ENCODE data around the gene KIF16B. TPM values are rescaled to one million over a fixed set of nuclear protein-coding genes. Genes with fewer than 3 reads are reported as not detected.

The KIF16B gene
- total and polyA plus RNA-seq, 2 experiments from 2014 or later, result 9.3 to 21.8 TPM

DNA sequence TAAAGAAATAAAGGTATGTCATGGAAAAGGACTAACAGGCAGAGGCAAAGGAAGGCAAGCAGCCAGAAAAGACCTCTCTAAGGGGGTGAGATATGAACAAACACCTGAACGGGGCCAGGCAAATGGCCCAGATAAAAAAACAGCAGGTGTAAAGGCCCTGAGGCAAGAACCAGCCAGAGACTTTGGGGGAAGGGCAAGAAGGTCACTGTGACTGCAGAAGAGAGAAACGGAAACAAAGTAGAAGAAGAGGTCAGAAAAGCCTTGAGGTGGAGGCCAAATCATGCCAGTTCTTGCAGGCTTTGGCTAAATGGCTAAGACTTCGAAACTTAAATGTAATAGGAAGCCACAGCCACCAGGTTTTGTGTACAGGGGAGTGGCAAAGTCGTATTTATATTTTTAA lies 30.8 kb downstream of the KIF16B start:
- H4K20me1 ChIP-seq (ENCODE audit: insufficient read depth, poor library complexity, severe bottlenecking), result no peaks in the 10 kb centered on the region
- no peak overlapping the region for H3K27ac ChIP-seq
- H3K4me2 ChIP-seq, result no peak overlapping the region
- H2AFZ ChIP-seq, result no peak overlapping the region
- no peak for TF ChIP-seq EZH2 (IDR thresholded peaks at IDR 0.05; ENCODE audit: borderline replicate concordance)
- TF ChIP-seq EZH2phosphoT487 (IDR thresholded peaks at IDR 0.05; ENCODE audit: low read depth, severe bottlenecking, unreplicated experiment), result no peak
- TF ChIP-seq, protein P1, sequence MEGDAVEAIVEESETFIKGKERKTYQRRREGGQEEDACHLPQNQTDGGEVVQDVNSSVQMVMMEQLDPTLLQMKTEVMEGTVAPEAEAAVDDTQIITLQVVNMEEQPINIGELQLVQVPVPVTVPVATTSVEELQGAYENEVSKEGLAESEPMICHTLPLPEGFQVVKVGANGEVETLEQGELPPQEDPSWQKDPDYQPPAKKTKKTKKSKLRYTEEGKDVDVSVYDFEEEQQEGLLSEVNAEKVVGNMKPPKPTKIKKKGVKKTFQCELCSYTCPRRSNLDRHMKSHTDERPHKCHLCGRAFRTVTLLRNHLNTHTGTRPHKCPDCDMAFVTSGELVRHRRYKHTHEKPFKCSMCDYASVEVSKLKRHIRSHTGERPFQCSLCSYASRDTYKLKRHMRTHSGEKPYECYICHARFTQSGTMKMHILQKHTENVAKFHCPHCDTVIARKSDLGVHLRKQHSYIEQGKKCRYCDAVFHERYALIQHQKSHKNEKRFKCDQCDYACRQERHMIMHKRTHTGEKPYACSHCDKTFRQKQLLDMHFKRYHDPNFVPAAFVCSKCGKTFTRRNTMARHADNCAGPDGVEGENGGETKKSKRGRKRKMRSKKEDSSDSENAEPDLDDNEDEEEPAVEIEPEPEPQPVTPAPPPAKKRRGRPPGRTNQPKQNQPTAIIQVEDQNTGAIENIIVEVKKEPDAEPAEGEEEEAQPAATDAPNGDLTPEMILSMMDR (IDR thresholded peaks at IDR 0.05; ENCODE audit: poor library complexity), result no peak
- no peak overlapping the region for H3K4me3 ChIP-seq
- 78% methylated on average over 4 of the region's 4 CpGs for WGBS (ENCODE audit: low lambda C conversion rate, missing lambda C conversion rate)
- H3K79me2 ChIP-seq, result peaks cover 44% of the 10 kb centered on the region
- no peaks in the 10 kb centered on the region for H3K36me3 ChIP-seq (replicated peaks; ENCODE audit: insufficient read depth, low read depth)
- no peaks in the 10 kb centered on the region for H3K9me2 ChIP-seq (replicated peaks; ENCODE audit: insufficient read depth)
- no peaks in the 10 kb centered on the region for H3K27me3 ChIP-seq
- H3K9me3 ChIP-seq (ENCODE audit: low read depth), result no peaks in the 10 kb centered on the region
- DNase-seq (ENCODE audit: low spot score), result no peak
- no peaks in the 10 kb centered on the region for H3K4me1 ChIP-seq (ENCODE audit: insufficient read depth)

DNA sequence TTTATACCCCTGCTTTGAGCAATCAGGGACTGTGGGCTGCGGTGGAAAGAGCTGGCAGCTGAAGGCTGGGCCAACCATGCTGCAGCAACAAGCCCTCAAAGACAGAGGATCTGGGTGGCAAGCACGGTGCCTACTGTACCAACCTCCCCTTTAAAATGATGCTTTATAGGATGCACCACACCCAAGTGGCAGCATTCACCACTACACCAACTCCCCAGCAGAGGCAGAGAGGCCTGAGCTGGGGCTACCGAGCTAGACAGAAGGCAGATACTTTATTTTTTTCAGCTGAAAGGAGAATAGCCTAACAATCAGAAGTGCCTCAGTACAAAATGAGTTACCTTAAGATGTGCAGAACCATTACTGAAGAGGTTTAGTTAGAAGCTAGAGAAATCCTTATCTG lies 31.4 kb downstream of the KIF16B start:
- Histone ChIP-seq H3K4me3 (no peak overlapping the region), H3K9me3 (ENCODE audit: low read depth) (no peaks in the 10 kb centered on the region), H4K20me1 (ENCODE audit: insufficient read depth, poor library complexity, severe bottlenecking) (no peaks in the 10 kb centered on the region), H3K4me2 (no peak overlapping the region), H3K79me2 (peaks cover 44% of the 10 kb centered on the region), H3K36me3 (replicated peaks; ENCODE audit: insufficient read depth, low read depth) (no peaks in the 10 kb centered on the region), H3K27me3 (no peaks in the 10 kb centered on the region), H2AFZ (no peak overlapping the region), H3K4me1 (ENCODE audit: insufficient read depth) (no peaks in the 10 kb centered on the region), H3K27ac (no peak overlapping the region), H3K9me2 (replicated peaks; ENCODE audit: insufficient read depth) (no peaks in the 10 kb centered on the region)
- TF ChIP-seq, protein P1 (IDR thresholded peaks at IDR 0.05; ENCODE audit: poor library complexity), result no peak
- TF ChIP-seq EZH2phosphoT487 (IDR thresholded peaks at IDR 0.05; ENCODE audit: low read depth, severe bottlenecking, unreplicated experiment) (no peak), EZH2 (IDR thresholded peaks at IDR 0.05; ENCODE audit: borderline replicate concordance) (no peak)
- WGBS (ENCODE audit: low lambda C conversion rate, missing lambda C conversion rate), result 88% methylated on average over 3 of the region's 3 CpGs
- DNase-seq (ENCODE audit: low spot score), result no peak

DNA sequence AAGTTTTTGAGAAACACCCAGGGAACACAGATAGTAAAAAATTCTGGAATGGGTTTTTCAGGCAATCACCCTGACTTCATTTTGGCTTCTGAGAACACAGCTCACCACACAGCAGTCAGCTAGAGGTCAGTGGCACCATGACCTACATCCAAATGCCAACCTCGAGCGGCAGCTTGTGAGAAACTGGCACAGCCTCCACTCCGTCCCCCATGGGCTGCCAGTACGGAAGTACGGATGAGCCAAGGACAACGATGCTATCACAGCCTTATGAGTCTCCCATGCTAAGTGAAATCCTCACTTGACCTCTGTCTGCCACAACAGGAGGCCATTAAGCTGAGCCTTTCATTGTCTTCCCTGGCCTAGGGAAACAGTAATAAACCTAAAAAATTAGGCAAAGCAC lies 32.0 kb downstream of the KIF16B start:
- H3K9me2 ChIP-seq (replicated peaks; ENCODE audit: insufficient read depth), result no peaks in the 10 kb centered on the region
- no peak for TF ChIP-seq EZH2 (IDR thresholded peaks at IDR 0.05; ENCODE audit: borderline replicate concordance)
- no peak for TF ChIP-seq EZH2phosphoT487 (IDR thresholded peaks at IDR 0.05; ENCODE audit: low read depth, severe bottlenecking, unreplicated experiment)
- TF ChIP-seq, protein P1 (IDR thresholded peaks at IDR 0.05; ENCODE audit: poor library complexity), result no peak
- 96% methylated on average over 6 of the region's 6 CpGs for WGBS (ENCODE audit: low lambda C conversion rate, missing lambda C conversion rate)
- H3K4me2 ChIP-seq, result no peak overlapping the region
- no peaks in the 10 kb centered on the region for H3K4me1 ChIP-seq (ENCODE audit: insufficient read depth)
- no peak overlapping the region for H3K4me3 ChIP-seq
- no peaks in the 10 kb centered on the region for H4K20me1 ChIP-seq (ENCODE audit: insufficient read depth, poor library complexity, severe bottlenecking)
- no peak overlapping the region for H3K27ac ChIP-seq
- no peaks in the 10 kb centered on the region for H3K36me3 ChIP-seq (replicated peaks; ENCODE audit: insufficient read depth, low read depth)
- peaks cover 42% of the 10 kb centered on the region for H3K79me2 ChIP-seq
- no peaks in the 10 kb centered on the region for H3K27me3 ChIP-seq
- DNase-seq (ENCODE audit: low spot score), result no peak
- no peak overlapping the region for H2AFZ ChIP-seq
- no peaks in the 10 kb centered on the region for H3K9me3 ChIP-seq (ENCODE audit: low read depth)

All from hepatocyte (in vitro differentiated cells).